Coronary artery (tissue), 2 donors: Measurements from ENCODE around the gene MYH11.
A peak's percentile ranks its signal among the peaks of the same experiment; 100 is the strongest.
"Not testable (repeated sequence)": the region's sequence is repeated elsewhere in the genome, so short reads cannot be mapped to it uniquely, and the experiment has no call there.

Experiments used
- DNase-seq: peaks from one replicate; pipeline ENCODE4 v3.0.0-alpha.2; 2017; ENCODE audit warnings: low spot score
- H3K27ac ChIP-seq, 2 donors: fragments of 200-600 bp; sonication (generic); one replicate each; pipeline ENCODE4 v1.5.1; 2016 to 2019
- H3K4me3 ChIP-seq: fragments of 200-600 bp; sonication (generic); 2 replicates; pipeline ENCODE4 v1.5.1; 2016; ENCODE audit warnings: mild to moderate bottlenecking, moderate library complexity
- CTCF ChIP-seq: fragments of 200-600 bp; sonication (generic); IDR thresholded peaks from one replicate; pipeline ENCODE4 v1.5.1; 2019; ENCODE audit warnings: antibody characterized with exemption

The MYH11 gene

GRCh38 chr16:15672514-15673167 lies 184.2 kb downstream of the MYH11 start:
- DNase-seq = peak; percentile 93
- no peak for TF ChIP-seq CTCF
- peak overlapping the region; percentile 53 for H3K4me3 ChIP-seq
- H3K27ac ChIP-seq = peak overlapping the region; percentile 50 to 84

GRCh38 chr16:15672127-15672513 lies 184.7 kb downstream of the MYH11 start:
- DNase-seq = not testable (repeated sequence)
- H3K27ac ChIP-seq = peak overlapping the region; percentile 50 to 84
- peak overlapping the region; percentile 34 for H3K4me3 ChIP-seq

- DNase-seq = no peak
- no peak for TF ChIP-seq CTCF
- Histone ChIP-seq H3K27ac (peak overlapping the region; percentile 50 to 84), H3K4me3 (no peak overlapping the region)
Measured at GRCh38 chr16:15671530-15672117, 185.2 kb downstream of the MYH11 start.

- DNase-seq = no peak
- no peak for TF ChIP-seq CTCF
- no peak overlapping the region for H3K27ac ChIP-seq
- no peak overlapping the region for H3K4me3 ChIP-seq
Measured at GRCh38 chr16:15667091-15667742, 189.6 kb downstream of the MYH11 start.

- Histone ChIP-seq H3K27ac (no peak overlapping the region), H3K4me3 (no peak overlapping the region)
- no peak for TF ChIP-seq CTCF
- no peak for DNase-seq
Measured at GRCh38 chr16:15665107-15665506, 191.7 kb downstream of the MYH11 start.

- no peak for TF ChIP-seq CTCF
- Histone ChIP-seq H3K4me3 (peak overlapping the region; percentile 35), H3K27ac (peak overlapping the region in 1 of 2 donors; percentile 71)
Measured at GRCh38 chr16:15660203-15660601, 196.6 kb downstream of the MYH11 start.

GRCh38 chr16:15658556-15658955 lies 198.3 kb downstream of the MYH11 start:
- Histone ChIP-seq H3K4me3 (no peak overlapping the region), H3K27ac (no peak overlapping the region)
- no peak for DNase-seq
- no peak for TF ChIP-seq CTCF

More at GRCh38 chr16:15660203-15660601, 196.6 kb downstream of the MYH11 start:
- DNase-seq = peak; percentile 22
